Stromal cell of bone marrow (primary cell): ENCODE data around the gene NCKAP5.
A peak's percentile ranks its signal among the peaks of the same experiment; 100 is the strongest.

Source experiments
- DNase-seq: peaks from one replicate; pipeline ENCODE4 v3.0.0-alpha.2; 2012; ENCODE audit warnings: low read depth

Gene NCKAP5

GRCh38 chr2:133148187-133148586 lies 420.1 kb downstream of the NCKAP5 start:
- DNase-seq: no peak

DNA sequence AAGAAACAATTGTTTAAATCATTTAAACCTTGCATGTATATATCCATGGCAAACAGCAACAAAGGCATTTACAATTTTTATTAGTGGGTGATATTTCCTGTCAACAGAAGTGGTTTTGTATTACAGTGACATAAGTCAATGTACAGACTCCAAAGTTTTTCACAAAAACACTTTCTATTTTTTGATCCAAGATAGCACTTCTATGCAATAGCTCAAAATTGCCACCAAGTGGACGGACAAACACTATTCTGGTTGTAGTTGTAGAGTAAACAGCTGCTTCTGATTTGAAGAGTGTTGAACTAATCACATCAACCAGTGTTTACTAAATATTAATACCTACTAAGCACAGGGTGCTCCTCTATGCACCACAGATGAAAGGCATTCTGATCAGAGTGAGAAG lies 421.4 kb downstream of the NCKAP5 start:
- DNase-seq: no peak

DNA sequence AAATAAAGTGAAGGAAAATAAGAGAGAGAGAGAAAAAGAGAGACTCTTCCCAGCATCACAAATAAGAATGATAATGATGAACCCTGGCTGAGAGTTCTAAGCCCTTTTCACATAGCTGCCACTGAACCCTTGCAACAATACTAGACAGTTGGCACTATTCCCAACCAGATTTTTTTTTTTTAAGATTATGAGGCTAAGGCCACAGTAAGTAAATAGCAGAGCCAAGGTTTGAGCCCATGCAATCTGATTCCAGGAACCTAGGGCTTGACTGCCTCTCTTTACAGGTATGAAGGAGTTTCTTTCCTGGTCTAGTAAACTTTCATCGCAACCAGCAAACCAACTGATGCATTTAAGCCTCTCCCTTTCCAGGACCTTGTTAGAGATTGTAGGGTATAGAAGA lies 424.6 kb downstream of the NCKAP5 start:
- DNase-seq: no peak

DNA sequence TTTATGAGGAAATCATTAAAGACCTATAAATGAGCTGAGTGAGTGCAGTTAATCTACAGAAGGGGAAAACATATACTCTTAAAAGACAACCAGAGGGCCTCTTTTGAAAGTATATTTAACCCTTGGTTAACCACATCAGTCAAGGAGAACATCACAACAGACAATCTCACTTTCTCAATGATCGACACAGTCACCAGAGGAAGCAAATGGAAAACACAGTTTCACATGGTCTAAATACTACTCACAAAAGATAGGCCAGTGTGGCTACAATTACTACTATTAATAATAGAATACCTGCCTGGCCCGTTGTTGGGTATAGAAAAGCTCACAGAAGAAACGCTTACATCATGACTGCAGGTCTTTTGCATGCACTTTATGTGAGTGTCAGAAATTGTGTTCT lies 426.2 kb downstream of the NCKAP5 start:
- no peak for DNase-seq

- DNase-seq: no peak
These were observed 427.6 kb downstream of the NCKAP5 start for GRCh38 chr2:133140620-133141019.

DNA sequence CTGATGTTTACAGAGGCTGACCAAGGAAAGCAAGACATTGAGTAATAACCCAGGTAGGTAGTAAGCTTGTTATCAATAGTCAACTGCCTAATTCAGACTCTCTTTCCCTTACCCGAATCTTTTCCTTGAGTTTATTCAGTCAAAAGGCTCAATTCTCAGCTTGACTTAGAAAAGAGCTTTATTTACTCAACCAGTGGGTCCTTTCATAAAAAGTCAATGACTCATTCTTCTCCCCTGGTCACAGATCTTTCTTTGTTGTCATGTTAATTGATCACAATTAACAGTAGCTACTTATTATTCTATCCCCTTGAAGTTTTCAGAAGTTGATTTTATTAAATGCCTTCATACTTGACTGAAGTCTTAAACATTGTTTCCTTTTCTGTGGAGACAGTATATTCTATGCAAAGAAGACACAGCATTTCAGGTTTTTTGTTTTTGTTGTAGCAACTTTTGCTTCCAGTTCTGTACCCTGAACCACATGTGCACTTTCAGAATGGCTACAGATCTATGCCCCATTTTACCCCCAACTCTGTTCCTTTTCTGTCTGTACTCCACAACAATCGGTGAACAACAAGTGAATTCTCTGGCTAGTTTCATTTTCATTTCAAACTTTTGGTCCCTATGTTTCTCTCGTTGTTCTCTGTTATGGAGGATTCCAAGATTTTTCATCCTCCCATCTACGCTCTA lies 428.3 kb downstream of the NCKAP5 start:
- DNase-seq: no peak

DNA sequence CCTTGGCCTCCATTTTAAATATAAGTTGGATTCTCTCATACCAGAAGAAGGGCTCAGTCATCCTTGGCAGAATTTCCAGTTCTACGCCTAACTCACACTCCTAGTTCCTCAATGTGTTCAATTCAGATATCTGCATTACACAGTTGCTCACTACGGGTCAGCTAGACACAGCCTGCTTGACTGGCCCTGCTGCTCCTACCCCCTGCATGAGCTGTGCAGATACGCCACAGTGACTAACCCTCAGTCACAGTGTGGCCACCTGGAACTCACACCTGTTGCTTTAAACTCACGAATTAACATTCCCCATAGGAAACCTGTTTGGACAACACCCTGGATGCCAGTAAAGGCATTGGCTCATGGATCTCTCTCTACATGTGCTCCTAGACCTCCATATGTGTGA lies 429.6 kb downstream of the NCKAP5 start:
- DNase-seq: no peak

GRCh38 chr2:133135035-133135654 lies 433.1 kb downstream of the NCKAP5 start:
- no peak for DNase-seq

DNA sequence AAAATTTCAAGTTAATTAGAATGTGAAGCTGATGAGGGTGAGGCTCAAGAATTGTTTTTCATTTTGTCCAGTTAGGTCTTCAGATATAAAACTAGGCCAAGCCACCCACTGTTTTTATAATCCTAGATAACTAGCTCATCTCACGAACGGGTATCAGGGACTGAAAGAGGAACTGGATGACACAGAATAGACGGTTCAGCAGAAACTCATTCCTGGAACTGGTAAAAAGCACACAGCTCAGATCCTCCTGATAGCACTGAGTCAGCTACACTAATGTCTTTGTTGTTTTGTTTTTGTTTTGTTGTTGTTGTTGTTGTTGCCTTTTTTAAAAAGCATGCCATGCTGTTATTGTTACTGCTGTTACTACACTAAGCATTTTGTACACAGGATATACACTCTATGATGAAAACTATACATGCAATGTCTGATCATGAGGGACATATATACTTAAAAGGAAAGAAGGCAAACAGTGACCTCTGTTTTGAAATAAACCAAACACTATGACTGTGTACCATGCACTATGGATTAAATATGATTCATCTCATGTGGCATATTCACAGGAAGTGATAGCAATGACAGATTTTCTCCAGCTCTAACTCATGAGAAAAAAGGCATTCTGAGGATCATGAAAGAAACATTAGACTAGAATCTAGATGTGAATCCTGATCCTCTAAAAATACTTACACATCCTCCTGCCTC lies 437.6 kb downstream of the NCKAP5 start:
- peak; percentile 5 for DNase-seq

DNA sequence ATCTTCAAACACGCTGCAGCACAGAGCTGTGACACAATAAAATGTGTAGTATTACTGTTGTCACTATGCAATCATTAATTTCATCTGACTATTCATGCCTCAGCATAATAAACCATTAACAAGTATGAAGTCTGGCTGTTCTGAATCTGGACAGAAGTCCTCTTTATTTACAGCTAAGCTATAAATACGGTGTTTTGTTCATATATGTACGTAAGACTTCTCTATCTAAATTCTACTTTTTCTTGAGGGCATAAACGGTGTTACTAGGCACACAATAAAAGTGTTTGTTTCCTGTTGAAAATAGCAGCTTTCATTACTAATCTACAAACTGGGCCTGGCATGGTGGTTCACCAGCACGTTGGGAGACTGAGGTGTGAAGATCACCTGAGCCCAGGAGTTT lies 443.8 kb downstream of the NCKAP5 start:
- DNase-seq: no peak

GRCh38 chr2:133123904-133124303 lies 444.4 kb downstream of the NCKAP5 start:
- DNase-seq: no peak

- DNase-seq: no peak
These were observed 444.9 kb downstream of the NCKAP5 start for GRCh38 chr2:133123393-133123792.

GRCh38 chr2:133122529-133122928 lies 445.7 kb downstream of the NCKAP5 start:
- DNase-seq: no peak

- DNase-seq: no peak
These were observed 448.0 kb downstream of the NCKAP5 start for GRCh38 chr2:133120310-133120709.

GRCh38 chr2:133110201-133110600 lies 458.1 kb downstream of the NCKAP5 start:
- DNase-seq: no peak

- peak; percentile 79 for DNase-seq
These were observed 458.5 kb downstream of the NCKAP5 start for GRCh38 chr2:133109772-133110171.

- DNase-seq: no peak
These were observed 461.0 kb downstream of the NCKAP5 start for GRCh38 chr2:133107058-133107815.

DNA sequence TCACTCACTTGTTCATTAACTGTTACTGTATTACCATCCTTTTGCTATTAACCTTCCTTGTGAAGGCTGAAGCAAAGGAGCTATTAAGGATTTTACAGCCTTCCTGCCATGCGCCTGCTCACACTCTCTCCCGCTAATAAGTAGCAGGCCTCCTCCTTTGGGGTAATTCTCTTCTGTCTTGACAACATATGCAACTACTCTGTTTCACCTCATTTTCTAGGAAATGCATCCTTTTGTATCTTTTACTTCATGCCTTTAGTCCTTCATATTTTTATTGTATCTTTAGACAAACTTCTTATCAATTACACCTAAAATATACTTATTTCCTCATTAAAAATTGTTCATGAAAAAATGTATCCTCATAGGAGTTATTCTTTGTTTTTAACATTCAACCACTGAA lies 463.4 kb downstream of the NCKAP5 start:
- DNase-seq: no peak

DNA sequence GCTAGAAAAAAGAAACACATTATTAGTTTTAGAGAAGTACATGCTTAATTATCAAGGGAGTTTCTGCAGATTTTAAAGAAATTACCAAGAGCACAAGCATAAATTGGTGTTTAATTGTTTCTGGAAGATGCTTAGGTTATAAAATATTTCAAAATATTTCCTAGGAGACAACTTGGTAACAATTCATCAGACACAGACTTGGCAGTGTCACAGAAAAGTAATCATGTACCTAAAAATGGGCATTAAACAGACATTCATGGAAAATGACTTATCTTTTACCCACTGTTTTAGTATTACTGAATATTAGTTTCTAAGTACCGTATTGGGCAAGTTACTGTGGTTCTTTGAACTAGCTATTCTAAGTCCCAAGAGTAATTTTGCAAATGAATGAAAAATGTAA lies 469.5 kb downstream of the NCKAP5 start:
- no peak for DNase-seq

DNA sequence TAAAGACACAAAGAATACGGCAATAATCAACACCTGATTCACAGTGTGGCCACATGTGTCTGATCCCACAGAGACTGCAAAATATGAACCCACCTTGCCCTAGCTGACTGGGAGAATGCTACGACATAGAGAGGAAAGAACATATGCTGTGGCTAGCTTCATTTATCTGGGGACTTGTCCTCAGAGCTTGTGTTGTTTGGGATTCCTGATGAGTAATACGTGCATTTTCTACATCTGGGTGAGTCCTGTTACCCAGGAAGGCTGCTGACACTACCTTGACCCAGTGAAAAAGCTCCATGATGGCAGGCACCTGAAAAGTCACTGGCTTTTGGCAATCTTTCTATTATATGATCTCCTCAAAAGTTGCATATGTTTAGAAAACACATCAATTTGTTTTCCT lies 470.6 kb downstream of the NCKAP5 start:
- DNase-seq: no peak

- peak; percentile 20 for DNase-seq
These were observed 475.7 kb downstream of the NCKAP5 start for GRCh38 chr2:133092571-133092970.

- no peak for DNase-seq
These were observed 477.9 kb downstream of the NCKAP5 start for GRCh38 chr2:133090358-133090757.

DNA sequence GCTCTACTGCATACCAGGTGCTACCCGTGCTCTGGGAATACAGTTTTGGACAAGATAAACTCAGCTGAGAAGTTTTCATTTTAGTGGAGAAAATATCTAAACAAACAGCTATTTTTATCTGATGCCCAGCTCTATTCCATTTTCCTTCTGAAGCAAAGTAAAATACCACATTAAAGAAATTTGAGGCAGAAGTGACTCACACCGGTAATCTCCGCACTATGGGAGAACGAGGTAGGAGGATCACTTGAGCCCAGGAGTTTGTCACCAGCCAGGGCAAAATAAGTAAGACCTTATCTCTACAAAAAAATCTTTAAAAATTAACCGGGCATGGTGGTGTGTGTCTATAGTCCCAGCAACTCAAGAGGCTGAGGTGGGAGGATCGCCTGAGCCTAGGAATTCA lies 482.1 kb downstream of the NCKAP5 start:
- DNase-seq: no peak
